Measurements from ENCODE around the gene USP49. TPM values are rescaled to one million over a fixed set of nuclear protein-coding genes. Genes with fewer than 3 reads are reported as not detected.

Gene USP49
- total RNA-seq, 2 donors from 2014 or later, result 1.7 to 19.5 TPM

- intact Hi-C loops (cut with DNase I), result loop anchor here (5.0 kb wide), 1 partner anchor 153 kb away; the partner anchor contains the start of gene PRICKLE4
- WGBS, result 83% methylated on average over 8 of the region's 8 CpGs
- Histone ChIP-seq H3K4me3 (no peak overlapping the region), H3K27ac (no peak overlapping the region), H3K4me1 (replicated peaks) (peaks cover 8% of the 10 kb centered on the region), H3K27me3 (replicated peaks; ENCODE audit: insufficient read depth) (no peaks in the 10 kb centered on the region), H3K36me3 (peaks cover 9 to 22% of the 10 kb centered on the region in 2 donors), H3K9me3 (no peaks in the 10 kb centered on the region)
- no peak for DNase-seq (ENCODE audit: low spot score)
- TF ChIP-seq CTCF (IDR thresholded peaks at IDR 0.05) (no peak), POLR2A (IDR thresholded peaks at IDR 0.05) (no peak), POLR2AphosphoS5 (IDR thresholded peaks at IDR 0.05) (no peak)
These were observed 40.5 kb upstream of the USP49 start for GRCh38 chr6:41935685-41936072.

GRCh38 chr6:41935193-41935574 lies 40.0 kb upstream of the USP49 start:
- H3K4me3 ChIP-seq, result no peak overlapping the region
- DNase-seq (ENCODE audit: low spot score), result no peak
- 41% methylated on average over 1 of the region's 1 CpG for WGBS
- peak overlapping the region in 1 of 2 donors; percentile 25 for H3K27ac ChIP-seq
- TF ChIP-seq POLR2AphosphoS5 (IDR thresholded peaks at IDR 0.05) (no peak), POLR2A (IDR thresholded peaks at IDR 0.05) (no peak), CTCF (IDR thresholded peaks at IDR 0.05) (no peak)
- H3K36me3 ChIP-seq, result peaks cover 14 to 22% of the 10 kb centered on the region in 2 donors
- peaks cover 5% of the 10 kb centered on the region for H3K4me1 ChIP-seq (replicated peaks)
- no peaks in the 10 kb centered on the region for H3K27me3 ChIP-seq (replicated peaks; ENCODE audit: insufficient read depth)
- intact Hi-C loops (cut with DNase I), result loop anchor here (5.0 kb wide), 1 partner anchor 153 kb away; the partner anchor contains the start of gene PRICKLE4
- H3K9me3 ChIP-seq, result no peaks in the 10 kb centered on the region

- TF ChIP-seq POLR2AphosphoS5 (IDR thresholded peaks at IDR 0.05), result no peak
- TF ChIP-seq CTCF (IDR thresholded peaks at IDR 0.05), result no peak
- TF ChIP-seq POLR2A (IDR thresholded peaks at IDR 0.05), result no peak
- Histone ChIP-seq H3K4me1 (replicated peaks) (no peaks in the 10 kb centered on the region), H3K4me3 (no peak overlapping the region), H3K27me3 (replicated peaks; ENCODE audit: insufficient read depth) (no peaks in the 10 kb centered on the region), H3K27ac (peak overlapping the region in 1 of 2 donors; percentile 25), H3K36me3 (peaks cover 14 to 22% of the 10 kb centered on the region in 2 donors), H3K9me3 (no peaks in the 10 kb centered on the region)
- DNase-seq (ENCODE audit: low spot score), result no peak
- intact Hi-C loops (cut with DNase I), result loop anchor here (5.0 kb wide), 1 partner anchor 152 kb away; the partner anchor contains the start of gene PRICKLE4
- 63% methylated on average over 7 of the region's 7 CpGs for WGBS
These were observed 39.4 kb upstream of the USP49 start for GRCh38 chr6:41934278-41935192.

- Histone ChIP-seq H3K27me3 (replicated peaks; ENCODE audit: insufficient read depth) (no peaks in the 10 kb centered on the region), H3K4me3 (no peak overlapping the region), H3K36me3 (peaks cover 14 to 26% of the 10 kb centered on the region in 2 donors), H3K9me3 (no peaks in the 10 kb centered on the region), H3K27ac (no peak overlapping the region), H3K4me1 (replicated peaks) (no peaks in the 10 kb centered on the region)
- WGBS, result 87% methylated on average over 15 of the region's 15 CpGs
- intact Hi-C loops (cut with DNase I), result no loop called here
- no peak for DNase-seq (ENCODE audit: low spot score)
- TF ChIP-seq CTCF (IDR thresholded peaks at IDR 0.05), result no peak
- no peak for TF ChIP-seq POLR2A (IDR thresholded peaks at IDR 0.05)
- no peak for TF ChIP-seq POLR2AphosphoS5 (IDR thresholded peaks at IDR 0.05)
These were observed 37.2 kb upstream of the USP49 start for GRCh38 chr6:41932378-41932777.
